H1 (cell line): ENCODE data around the gene DTL. TPM values are rescaled to one million over a fixed set of nuclear protein-coding genes. Genes with fewer than 3 reads are reported as not detected.

Experiments
- CTCF ChIA-PET: fragments of 300-600 bp; sonication (Branson Sonifier 250); formaldehyde crosslinking; loops from one replicate; lab custom pipeline; 2021; ENCODE audit not compliant: partially characterized antibody; lab: Charles Lee
- POLR2A ChIA-PET: fragments of 300-600 bp; sonication (Branson Sonifier 250); formaldehyde crosslinking; loops from one replicate; lab custom pipeline; 2021; ENCODE audit warnings: inconsistent platforms; ENCODE audit not compliant: partially characterized antibody; lab: Charles Lee
- DNase-seq, 2 experiments: peaks; one replicate each; pipeline versions ENCODE4 v3.0.0 to v3.0.0-alpha.2; 2010 to 2022; ENCODE audit warnings: low spot score in 2 of 2, low read depth in 1 of 2, mixed read lengths in 1 of 2
- FAIRE-seq: peaks from 2 replicates; lab custom pipeline; 2011; peaks lifted over from hg19 to GRCh38; lab: Jason Lieb, UNC
- H2AFZ ChIP-seq: 2 replicates; pipeline ENCODE4 v1.8.1; 2012; ENCODE audit warnings: low read length, inconsistent platforms
- H2AK5ac ChIP-seq: 2 replicates; pipeline ENCODE4 v1.6.1; 2013; ENCODE audit warnings: low read depth, low read length
- H2BK120ac ChIP-seq: replicated peaks from 2 replicates; pipeline ENCODE3; 2013; ENCODE audit warnings: low read depth, low read length, inconsistent platforms
- H2BK12ac ChIP-seq: 2 replicates; pipeline ENCODE4 v1.6.1; 2013; ENCODE audit warnings: low read depth, low read length
- H2BK15ac ChIP-seq: 2 replicates; pipeline ENCODE4 v1.6.1; 2013; ENCODE audit warnings: low read length
- H2BK20ac ChIP-seq: 2 replicates; pipeline ENCODE4 v1.6.1; 2013; ENCODE audit warnings: low read length
- H2BK5ac ChIP-seq: 2 replicates; pipeline ENCODE4 v1.6.1; 2013; ENCODE audit warnings: low read depth, low read length
- H3K14ac ChIP-seq: 2 replicates; pipeline ENCODE4 v1.6.1; 2013; ENCODE audit warnings: inconsistent platforms; ENCODE audit not compliant: insufficient read length
- H3K18ac ChIP-seq: 2 replicates; pipeline ENCODE4 v1.6.1; 2013; ENCODE audit warnings: low read length; ENCODE audit errors: extremely low read depth
- H3K23ac ChIP-seq: 2 replicates; pipeline ENCODE4 v1.6.1; 2013; ENCODE audit warnings: inconsistent platforms; ENCODE audit not compliant: insufficient read length
- H3K23me2 ChIP-seq: 2 replicates; pipeline ENCODE4 v1.6.1; 2013; ENCODE audit warnings: low read depth, low read length
- H3K27ac ChIP-seq: 2 replicates; pipeline ENCODE4 v1.6.1; 2011; ENCODE audit warnings: low read depth, low read length, inconsistent platforms
- H3K27me3 ChIP-seq, 4 experiments: replicated peaks in 1 of 4; 1 replicate in 1 of 4; 2 replicates in 3 of 4; pipeline versions ENCODE4 v1.6.1 to v1.8.1; 2011 to 2013; ENCODE audit warnings: low read length in 3 of 4, mild to moderate bottlenecking in 3 of 4, inconsistent platforms in 2 of 4, mixed read lengths in 2 of 4, moderate library complexity in 1 of 4; ENCODE audit not compliant: control insufficient read depth in 3 of 4, insufficient read depth in 3 of 4; ENCODE audit errors: extremely low read depth in 1 of 4
- H3K36me3 ChIP-seq, 4 experiments: 2 replicates each; pipeline versions ENCODE4 v1.6.1 to v1.8.1; 2011 to 2013; ENCODE audit warnings: mild to moderate bottlenecking in 4 of 4, low read length in 3 of 4, moderate library complexity in 2 of 4, control low read depth in 1 of 4, inconsistent platforms in 1 of 4; ENCODE audit not compliant: insufficient read depth in 4 of 4, control insufficient read depth in 2 of 4
- H3K4ac ChIP-seq: replicated peaks from 2 replicates; pipeline ENCODE3; 2013; ENCODE audit warnings: low read length, low read depth, mixed read lengths, inconsistent platforms; ENCODE audit not compliant: insufficient read length
- H3K4me1 ChIP-seq, 4 experiments: replicated peaks in 1 of 4; 1 replicate in 1 of 4; 2 replicates in 3 of 4; pipeline versions ENCODE4 v1.6.1 to v1.8.1; 2011 to 2013; ENCODE audit warnings: low read length in 3 of 4, inconsistent platforms in 2 of 4, mixed read lengths in 1 of 4; ENCODE audit not compliant: insufficient read depth in 4 of 4, control insufficient read depth in 3 of 4
- H3K4me2 ChIP-seq, 2 experiments: 2 replicates each; pipeline versions ENCODE4 v1.6.1 to v1.8.1; 2011 to 2013; ENCODE audit warnings: low read depth in 2 of 2, low read length in 2 of 2, control low read depth in 1 of 2, inconsistent platforms in 1 of 2, mild to moderate bottlenecking in 1 of 2; ENCODE audit not compliant: insufficient read depth in 1 of 2
- H3K4me3 ChIP-seq, 4 experiments: fragments of 200-600, 300-600 bp in 1 of 4; sonication (generic), shearing (Covaris generic), sonication (Bioruptor Twin) in 1 of 4; 2 replicates each; pipeline versions ENCODE4 v1.5.1 to v1.8.1; 2011 to 2016; ENCODE audit warnings: low read length in 4 of 4, low read depth in 3 of 4, control low read depth in 2 of 4, inconsistent platforms in 2 of 4, mild to moderate bottlenecking in 2 of 4, mixed read lengths in 1 of 4, moderate library complexity in 1 of 4; ENCODE audit not compliant: insufficient read depth in 2 of 4; ENCODE audit errors: extremely low read depth in 1 of 4
- H3K56ac ChIP-seq: replicated peaks from 2 replicates; pipeline ENCODE3; 2013; ENCODE audit warnings: low read depth, mild to moderate bottlenecking, mixed read lengths, low read length, inconsistent platforms; ENCODE audit not compliant: insufficient read length
- H3K79me1 ChIP-seq: 2 replicates; pipeline ENCODE4 v1.6.1; 2013; ENCODE audit warnings: low read depth, low read length, control low read depth
- H3K79me2 ChIP-seq, 2 experiments: 2 replicates each; pipeline versions ENCODE4 v1.6.1 to v1.8.1; 2012 to 2013; ENCODE audit warnings: low read length in 2 of 2, mild to moderate bottlenecking in 2 of 2, inconsistent platforms in 1 of 2; ENCODE audit not compliant: insufficient read depth in 2 of 2, control insufficient read depth in 1 of 2
- H3K9ac ChIP-seq, 4 experiments: replicated peaks in 1 of 4; 1 replicate in 1 of 4; 2 replicates in 3 of 4; pipeline versions ENCODE4 v1.6.1 to v1.8.1; 2011 to 2013; ENCODE audit warnings: low read depth in 3 of 4, low read length in 3 of 4, control low read depth in 2 of 4, mild to moderate bottlenecking in 2 of 4, moderate library complexity in 2 of 4, inconsistent platforms in 1 of 4; ENCODE audit errors: extremely low read depth in 1 of 4
- H3K9me3 ChIP-seq, 2 experiments: 2 replicates each; pipeline versions ENCODE4 v1.6.1 to v1.8.1; 2012 to 2013; ENCODE audit warnings: mild to moderate bottlenecking in 2 of 2, moderate library complexity in 2 of 2, control low read depth in 1 of 2, inconsistent platforms in 1 of 2, low read depth in 1 of 2, low read length in 1 of 2, mixed read lengths in 1 of 2; ENCODE audit not compliant: insufficient read depth in 2 of 2
- H4K20me1 ChIP-seq, 2 experiments: replicated peaks in 1 of 2; 2 replicates each; pipeline versions ENCODE3 to v1.8.1; 2011 to 2013; ENCODE audit warnings: inconsistent platforms in 2 of 2, low read length in 2 of 2, mild to moderate bottlenecking in 1 of 2; ENCODE audit not compliant: insufficient read depth in 2 of 2, control insufficient read depth in 1 of 2
- H4K5ac ChIP-seq: 2 replicates; pipeline ENCODE4 v1.6.1; 2013; ENCODE audit warnings: low read length, low read depth, mixed read lengths, inconsistent platforms; ENCODE audit not compliant: insufficient read length
- H4K8ac ChIP-seq: 2 replicates; pipeline ENCODE4 v1.8.0; 2013; ENCODE audit warnings: mild to moderate bottlenecking, moderate library complexity, low read length, inconsistent platforms; ENCODE audit not compliant: insufficient read depth; ENCODE audit errors: extremely low read depth
- H4K91ac ChIP-seq: replicated peaks from 2 replicates; pipeline ENCODE3; 2013; ENCODE audit warnings: low read length, mixed read lengths, inconsistent platforms; ENCODE audit not compliant: insufficient read length
- ATF2 ChIP-seq: IDR thresholded peaks from 2 replicates; pipeline ENCODE4 v1.6.1; 2012; ENCODE audit warnings: low read length, inconsistent platforms
- CREB1 ChIP-seq: IDR thresholded peaks from 2 replicates; pipeline ENCODE4 v1.6.1; 2012; ENCODE audit warnings: inconsistent platforms
- EGR1 ChIP-seq: IDR thresholded peaks from 2 replicates; pipeline ENCODE4 v1.6.1; 2011; ENCODE audit warnings: low read depth, low read length, borderline replicate concordance
- MAX ChIP-seq: IDR thresholded peaks from 2 replicates; pipeline ENCODE4 v1.6.1; 2012; ENCODE audit warnings: inconsistent platforms
- SP1 ChIP-seq: IDR thresholded peaks from 2 replicates; pipeline ENCODE4 v1.6.1; 2011; ENCODE audit warnings: low read depth, low read length
- ZNF274 ChIP-seq: IDR thresholded peaks from 2 replicates; pipeline ENCODE4 v1.7.0; 2012; ENCODE audit warnings: low read length, borderline replicate concordance; ENCODE audit errors: extremely low read depth
- WGBS, 2 experiments: shearing (Covaris generic) in 1 of 2; methylation state at CpG; one replicate each; pipeline versions ENCODE4 v1.1.6 to v1.1.7; 2013 to 2015; ENCODE audit warnings: low lambda C conversion rate in 2 of 2, mixed read lengths in 2 of 2, inconsistent platforms in 1 of 2, low coverage in 1 of 2, missing lambda C conversion rate in 1 of 2; ENCODE audit not compliant: insufficient replicate concordance in 2 of 2, insufficient coverage in 1 of 2, insufficient read length in 1 of 2; ENCODE audit errors: extremely low coverage in 1 of 2, missing lambda C conversion rate in 1 of 2; 5-methylcytosine and 5-hydroxymethylcytosine counted together
- long read RNA-seq, 2 experiments: library from RNA in 1 of 2; library from capped mRNA in 1 of 2; stranded (forward); transcript quantifications; one replicate each; pipeline ENCODE4 v2.0.0, GENCODE V29; 2021; ENCODE audit warnings: inconsistent platforms in 1 of 2
- polyA minus RNA-seq, 3 experiments: library from RNA; depleted of rRNA, polyadenylated mRNA; stranded (reverse); fragments of >200 nt; gene quantifications; 1 replicate in 2 of 3; 2 replicates in 1 of 3; pipeline ENCODE4 v1.2.3, GENCODE V29; 2011
- polyA plus RNA-seq, 7 experiments: library from polyadenylated mRNA; depleted of rRNA in 3 of 7; stranded (reverse) in 5 of 7; unstranded in 2 of 7; fragments of >200 nt in 5 of 7; fragments of 200-250 nt in 2 of 7; gene quantifications; 1 replicate in 5 of 7; 2 replicates in 1 of 7; 4 replicates in 1 of 7; pipeline versions ENCODE4 v1.2.1 to v1.2.3, GENCODE V29; 2011 to 2013; ENCODE audit warnings: missing spikeins in 2 of 7, mixed read lengths in 2 of 7
- total RNA-seq: library from RNA; stranded (reverse); fragmentation: NEBNext Ultra II Directional; extraction: Animal tissue kit (Norgen Biotek cat#: 25700); gene quantifications from 2 replicates; pipeline ENCODE4 v1.2.1, GENCODE V29; 2021

The DTL gene
- 46.9 and 48.7 TPM in 2 replicates for total RNA-seq
- polyA plus RNA-seq (2011; rRNA removed), result 31.0 and 36.0 TPM in 2 replicates
- polyA plus RNA-seq (2011; cell fraction: cytosol; rRNA removed), result 33.3 TPM
- polyA plus RNA-seq (2011; cell fraction: nucleus; rRNA removed), result 40.3 TPM
- 39.7 to 62.7 TPM (median 47.9 TPM) in 4 replicates for polyA plus RNA-seq (2012, experiment 1 of 2)
- polyA plus RNA-seq (2012, experiment 2 of 2), result 5.7 TPM
- 47.7 TPM for polyA plus RNA-seq (2013, experiment 1 of 2)
- polyA plus RNA-seq (2013, experiment 2 of 2), result 49.6 TPM
- polyA minus RNA-seq (2011; rRNA and poly(A)+ RNA removed), result 116 and 130 TPM in 2 replicates
- polyA minus RNA-seq (2011; cell fraction: cytosol; rRNA and poly(A)+ RNA removed), result 34.9 TPM
- 50.5 TPM for polyA minus RNA-seq (2011; cell fraction: nucleus; rRNA and poly(A)+ RNA removed)
- long read RNA-seq, experiment 1, full-length matches to known transcripts, result 17 of 45 reads
- long read RNA-seq, experiment 1, partial matches to known transcripts, result 25 of 45 reads
- long read RNA-seq, experiment 1, other reads (novel, unspliced or antisense), result 3 of 45 reads
- long read RNA-seq, experiment 2, full-length matches to known transcripts, result 18 of 23 reads
- long read RNA-seq, experiment 2, partial matches to known transcripts, result 2 of 23 reads
- long read RNA-seq, experiment 2, other reads (novel, unspliced or antisense), result 3 of 23 reads

DNA sequence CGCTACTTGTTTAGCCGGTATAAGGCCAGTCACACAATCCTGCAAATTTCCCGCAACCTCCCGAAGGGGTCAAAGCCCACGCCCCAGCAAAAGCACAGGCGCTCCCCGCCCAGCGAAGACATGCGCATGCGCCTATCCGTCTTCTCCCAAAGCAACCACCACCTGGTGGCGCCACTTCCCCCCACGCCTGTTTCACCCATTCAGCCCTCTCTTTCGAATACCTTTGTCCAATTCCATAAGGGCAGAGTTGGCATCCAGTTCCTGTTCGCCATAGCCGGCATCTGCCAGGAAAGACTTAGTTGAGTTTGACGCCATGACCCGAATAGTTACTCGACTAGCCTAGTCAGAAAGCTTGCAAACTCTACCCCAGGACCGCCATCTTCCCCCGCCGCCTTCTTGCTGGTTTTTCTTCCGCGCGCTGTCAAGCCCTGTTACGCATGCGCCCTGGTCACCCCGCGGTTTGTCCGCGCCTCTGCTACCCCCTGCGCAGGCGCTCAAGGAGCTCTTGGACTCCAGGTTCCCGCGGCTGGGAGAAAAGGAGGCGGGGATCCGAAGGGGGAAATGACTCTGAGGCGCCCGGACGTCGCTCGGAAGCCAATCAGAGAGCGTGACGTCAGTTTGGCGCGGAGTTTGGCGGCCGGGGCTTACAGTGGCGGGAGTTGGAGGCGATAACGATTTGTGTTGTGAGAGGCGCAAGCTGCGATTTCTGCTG, at the start of gene DTL, which contains the start of gene INTS7:
DTL (plus strand) TSS at position 626 of the 712 bp plus-strand sequence. CDS start 143 bp downstream, outside the sequence.
INTS7 (minus strand) TSS at position 435 of the 712 bp plus-strand sequence; CDS start at position 315, 120 bp downstream.
- Histone ChIP-seq H2BK5ac (peak within 1 kb of the TSS; percentile 95), H4K91ac (peak within 1 kb of the TSS; percentile 99), H2BK120ac (no peak within 1 kb of the TSS), H2BK20ac (no peak within 1 kb of the TSS), H3K23me2 (peaks cover 3% of the 10 kb centered on the region; the same call in 1 of the 2 replicates), H3K4me2 (peak within 1 kb of the TSS; percentile 78 to 82), H4K5ac (peak within 1 kb of the TSS; percentile 100), H3K36me3 (peaks cover 0 to 22% (median 0%) of the 10 kb centered on the region in 4 experiments; a peak in 2 of 8 replicates), H3K27me3 (no peaks in the 10 kb centered on the region), H3K14ac (no peak within 1 kb of the TSS), H4K8ac (peak within 1 kb of the TSS; percentile 99; the same call in 1 of the 2 replicates), H2BK12ac (peak within 1 kb of the TSS; percentile 97; the same call in 1 of the 2 replicates), H2BK15ac (no peak within 1 kb of the TSS), H3K79me2 (peaks cover 17 to 87% of the 10 kb centered on the region in 2 experiments; a peak in 3 of 4 replicates), H3K9me3 (no peaks in the 10 kb centered on the region), H2AK5ac (no peak within 1 kb of the TSS), H3K4me1 (peaks cover 0 to 3% (median 0%) of the 10 kb centered on the region in 4 experiments; a peak in 1 of 7 replicates), H3K27ac (peak within 1 kb of the TSS; percentile 97), H3K23ac (no peak within 1 kb of the TSS), H3K4ac (peak within 1 kb of the TSS; percentile 70), H4K20me1 (peaks cover 0 to 7% of the 10 kb centered on the region in 2 experiments), H3K9ac (peak within 1 kb of the TSS; percentile 96 to 100 (median 97)), H3K18ac (peak within 1 kb of the TSS; percentile 100), H3K4me3 (peak within 1 kb of the TSS; percentile 62 to 99 (median 88)), H2AFZ (peak within 1 kb of the TSS; percentile 96), H3K56ac (peak within 1 kb of the TSS; percentile 98), H3K79me1 (peaks cover 3% of the 10 kb centered on the region)
- FAIRE-seq (peak; percentile 99), DNase-seq (peak; percentile 98)
- POLR2A ChIA-PET, result interaction anchor here (0.7 to 1.9 kb wide), 22 partner anchors 9 to 573 kb away, joined by 3 to 9 read pairs (median 4); partner anchors contain the start of gene ATF3
- CTCF ChIA-PET, result interaction anchor here (0.7 to 6.3 kb wide), 44 partner anchors 9 to 421 kb away, joined by 3 to 65 read pairs (median 4); partner anchors contain the start of gene NEK2
- 1% methylated on average over 52 of the region's 53 CpGs; no CpG with 5 or more reads in 1 of the 2 experiments for WGBS, 2 experiments
- TF ChIP-seq SP1 (0 out of 2 replicates have a peak, but pooled peaks have one; percentile 17), MAX (peak; percentile 85), CREB1 (peak; percentile 90), ATF2 (0 out of 2 replicates have a peak, but pooled peaks have one; percentile 49), ZNF274 (no peak), EGR1 (no peak)
